ENCODE measurements around the gene PHF21A.

PHF21A gene

GRCh38 chr11:45949992-45950407, 171.3 kb downstream of the PHF21A start:
- no peak for DNase-seq (ENCODE audit: low read depth)
- no peak overlapping the region for H3K4me3 ChIP-seq (ENCODE audit: low read depth, low read length)
- TF ChIP-seq MAX (IDR thresholded peaks at IDR 0.05; ENCODE audit: low read depth, low read length) (no peak), MYC (IDR thresholded peaks at IDR 0.05; ENCODE audit: low read depth, low read length) (no peak), POLR2A (IDR thresholded peaks at IDR 0.05; ENCODE audit: extremely low read depth, insufficient read length) (no peak)

- DNase-seq (ENCODE audit: low read depth), result no peak
- no peak for TF ChIP-seq CTCF (IDR thresholded peaks at IDR 0.05; ENCODE audit: low read depth, low read length)
- no peak for TF ChIP-seq POLR2A (IDR thresholded peaks at IDR 0.05; ENCODE audit: extremely low read depth, insufficient read length)
- TF ChIP-seq MAX (IDR thresholded peaks at IDR 0.05; ENCODE audit: low read depth, low read length), result no peak
- no peak for TF ChIP-seq MYC (IDR thresholded peaks at IDR 0.05; ENCODE audit: low read depth, low read length)
- no peak overlapping the region for H3K4me3 ChIP-seq (ENCODE audit: low read depth, low read length)
Observed at GRCh38 chr11:45948356-45948755, 172.9 kb downstream of the PHF21A start.

- no peak overlapping the region for H3K4me3 ChIP-seq (ENCODE audit: low read depth, low read length)
- no peak for TF ChIP-seq CTCF (IDR thresholded peaks at IDR 0.05; ENCODE audit: low read depth, low read length)
- TF ChIP-seq POLR2A (IDR thresholded peaks at IDR 0.05; ENCODE audit: extremely low read depth, insufficient read length), result no peak
- TF ChIP-seq MAX (IDR thresholded peaks at IDR 0.05; ENCODE audit: low read depth, low read length), result no peak
- no peak for TF ChIP-seq MYC (IDR thresholded peaks at IDR 0.05; ENCODE audit: low read depth, low read length)
- DNase-seq (ENCODE audit: low read depth), result no peak
Observed at GRCh38 chr11:45947885-45948284, 173.4 kb downstream of the PHF21A start.

- no peak overlapping the region for H3K4me3 ChIP-seq (ENCODE audit: low read depth, low read length)
- DNase-seq (ENCODE audit: low read depth), result no peak
- TF ChIP-seq POLR2A (IDR thresholded peaks at IDR 0.05; ENCODE audit: extremely low read depth, insufficient read length), result no peak
Observed at GRCh38 chr11:45945397-45945999, 175.8 kb downstream of the PHF21A start.

- no peak overlapping the region for H3K4me3 ChIP-seq (ENCODE audit: low read depth, low read length)
- no peak for DNase-seq (ENCODE audit: low read depth)
- TF ChIP-seq MAX (IDR thresholded peaks at IDR 0.05; ENCODE audit: low read depth, low read length) (no peak), CTCF (IDR thresholded peaks at IDR 0.05; ENCODE audit: low read depth, low read length) (no peak), POLR2A (IDR thresholded peaks at IDR 0.05; ENCODE audit: extremely low read depth, insufficient read length) (no peak), MYC (IDR thresholded peaks at IDR 0.05; ENCODE audit: low read depth, low read length) (no peak)
Observed at GRCh38 chr11:45942381-45942780, 178.9 kb downstream of the PHF21A start.

GRCh38 chr11:45941285-45941684, 180.0 kb downstream of the PHF21A start:
- DNase-seq (ENCODE audit: low read depth), result no peak
- TF ChIP-seq CTCF (IDR thresholded peaks at IDR 0.05; ENCODE audit: low read depth, low read length), result no peak
- no peak for TF ChIP-seq MAX (IDR thresholded peaks at IDR 0.05; ENCODE audit: low read depth, low read length)
- no peak for TF ChIP-seq MYC (IDR thresholded peaks at IDR 0.05; ENCODE audit: low read depth, low read length)
- no peak for TF ChIP-seq POLR2A (IDR thresholded peaks at IDR 0.05; ENCODE audit: extremely low read depth, insufficient read length)
- no peak overlapping the region for H3K4me3 ChIP-seq (ENCODE audit: low read depth, low read length)

- no peak for TF ChIP-seq MAX (IDR thresholded peaks at IDR 0.05; ENCODE audit: low read depth, low read length)
- no peak for DNase-seq (ENCODE audit: low read depth)
- H3K4me3 ChIP-seq (ENCODE audit: low read depth, low read length), result no peak overlapping the region
Observed at GRCh38 chr11:45939836-45940235, 181.4 kb downstream of the PHF21A start.

Data from NB4 (cell line).